HepG2 (cell line): ENCODE measurements around the gene ZXDC. TPM values are rescaled to one million over a fixed set of nuclear protein-coding genes. Genes with fewer than 3 reads are reported as not detected.

Experiments used
- ADNP ChIP-seq: sonication (generic); formaldehyde crosslinking; IDR thresholded peaks from 2 replicates; pipeline ENCODE4 v1.4.0; 2020; ENCODE audit warnings: missing genetic modification reagents
- DMAP1 ChIP-seq: IDR thresholded peaks from 2 replicates; pipeline ENCODE4 v1.6.1; 2016
- GATAD2A ChIP-seq: IDR thresholded peaks from 2 replicates; pipeline ENCODE4 v1.6.1; 2016
- GTF3A ChIP-seq: sonication (generic); formaldehyde crosslinking; conservative IDR thresholded peaks from 2 replicates; pipeline ENCODE4 v1.4.0; 2020; ENCODE audit warnings: mild to moderate bottlenecking, missing genetic modification reagents
- HNF4A ChIP-seq: sonication (generic); formaldehyde crosslinking; IDR thresholded peaks from 2 replicates; pipeline ENCODE4 v1.4.0; 2020; ENCODE audit warnings: missing genetic modification reagents
- JUNB ChIP-seq: sonication (generic); formaldehyde crosslinking; IDR thresholded peaks from 2 replicates; pipeline ENCODE4 v1.8.0; 2022; ENCODE audit warnings: missing genetic modification reagents, mild to moderate bottlenecking, borderline replicate concordance
- MED1 ChIP-seq: sonication (generic); formaldehyde crosslinking; IDR thresholded peaks from 2 replicates; pipeline ENCODE4 v1.4.0; 2020; ENCODE audit warnings: missing genetic modification reagents
- POLR2AphosphoS2 ChIP-seq: IDR thresholded peaks from 2 replicates; pipeline ENCODE4 v1.6.1; 2011; ENCODE audit warnings: low read depth, low read length, improper control_type of control experiment
- RAD21 ChIP-seq: fragments of 450-650 bp; formaldehyde crosslinking; IDR thresholded peaks from 2 replicates; pipeline ENCODE4 v1.5.0; 2020; ENCODE audit warnings: mild to moderate bottlenecking
- SMC3 ChIP-seq: IDR thresholded peaks from 2 replicates; pipeline ENCODE4 v1.6.1; 2011; ENCODE audit warnings: low read length, improper control_type of control experiment
- ZFP41 ChIP-seq: sonication (generic); formaldehyde crosslinking; IDR thresholded peaks from 2 replicates; pipeline ENCODE4 v1.4.0; 2020; ENCODE audit warnings: mild to moderate bottlenecking, missing genetic modification reagents, borderline replicate concordance
- ZFY ChIP-seq: sonication (generic); formaldehyde crosslinking; IDR thresholded peaks from 2 replicates; pipeline ENCODE4 v1.4.0; 2020; ENCODE audit warnings: missing genetic modification reagents
- ZNF256 ChIP-seq: sonication (generic); formaldehyde crosslinking; conservative IDR thresholded peaks from 2 replicates; pipeline ENCODE4 v1.4.0; 2020; ENCODE audit warnings: missing genetic modification reagents
- ZNF383 ChIP-seq: sonication (generic); formaldehyde crosslinking; IDR thresholded peaks from 2 replicates; pipeline ENCODE4 v1.4.0; 2020; ENCODE audit warnings: missing genetic modification reagents, mild to moderate bottlenecking, borderline replicate concordance
- ZNF572 ChIP-seq: sonication (generic); formaldehyde crosslinking; IDR thresholded peaks from 2 replicates; pipeline ENCODE4 v1.5.1; 2020; ENCODE audit warnings: mild to moderate bottlenecking, missing genetic modification reagents
- ZNF879 ChIP-seq: sonication (generic); formaldehyde crosslinking; IDR thresholded peaks from 2 replicates; pipeline ENCODE4 v1.8.1; 2023; ENCODE audit warnings: missing genetic modification reagents
- ZNF891 ChIP-seq: sonication (generic); formaldehyde crosslinking; IDR thresholded peaks from 2 replicates; pipeline ENCODE4 v1.5.0; 2020; ENCODE audit warnings: mild to moderate bottlenecking, missing genetic modification reagents
- ZSCAN9 ChIP-seq: IDR thresholded peaks from 2 replicates; pipeline ENCODE4 v1.6.1; 2016; ENCODE audit warnings: borderline replicate concordance
- polyA plus RNA-seq, 8 experiments: library from polyadenylated mRNA; depleted of rRNA in 3 of 8; stranded (reverse) in 7 of 8; unstranded in 1 of 8; fragments of >200 nt; fragmentation: Illumina TruSeq in 4 of 8; extraction: Trizol in 4 of 8; gene quantifications; 2 replicates each; pipeline versions ENCODE4 v1.2.1 to v1.2.3, GENCODE V29; 2011 to 2016; ENCODE audit warnings: low read depth in 4 of 8, missing spikeins in 1 of 8, mixed read lengths in 1 of 8; ENCODE audit not compliant: insufficient read depth in 1 of 8
- total RNA-seq, 5 experiments: library from RNA; depleted of rRNA; stranded (reverse); fragments of >200 nt; fragmentation: Illumina TruSeq; extraction: Trizol; gene quantifications; 2 replicates each; pipeline ENCODE4 v1.2.3, GENCODE V29; 2016; ENCODE audit warnings: low read depth in 1 of 5
- TF ChIP-seq, protein P1 (sequence below): fragments of 450-650 bp; IDR thresholded peaks from 2 replicates; pipeline ENCODE4 v1.6.1; 2016
- TF ChIP-seq, protein P2 (sequence below): sonication (generic); formaldehyde crosslinking; IDR thresholded peaks from 2 replicates; pipeline ENCODE4 v1.5.0; 2020; ENCODE audit warnings: missing genetic modification reagents
- TF ChIP-seq, protein P3 (sequence below): sonication (generic); formaldehyde crosslinking; conservative IDR thresholded peaks from 2 replicates; pipeline ENCODE4 v1.4.0; 2020; ENCODE audit warnings: mild to moderate bottlenecking, missing genetic modification reagents, moderate library complexity

ZXDC gene
- total and polyA plus RNA-seq, 2 of the 13 experiments (the other 11 are each of a cell fraction or from before 2014, with no cell fraction given) = 17.6 to 21.2 TPM

DNA sequence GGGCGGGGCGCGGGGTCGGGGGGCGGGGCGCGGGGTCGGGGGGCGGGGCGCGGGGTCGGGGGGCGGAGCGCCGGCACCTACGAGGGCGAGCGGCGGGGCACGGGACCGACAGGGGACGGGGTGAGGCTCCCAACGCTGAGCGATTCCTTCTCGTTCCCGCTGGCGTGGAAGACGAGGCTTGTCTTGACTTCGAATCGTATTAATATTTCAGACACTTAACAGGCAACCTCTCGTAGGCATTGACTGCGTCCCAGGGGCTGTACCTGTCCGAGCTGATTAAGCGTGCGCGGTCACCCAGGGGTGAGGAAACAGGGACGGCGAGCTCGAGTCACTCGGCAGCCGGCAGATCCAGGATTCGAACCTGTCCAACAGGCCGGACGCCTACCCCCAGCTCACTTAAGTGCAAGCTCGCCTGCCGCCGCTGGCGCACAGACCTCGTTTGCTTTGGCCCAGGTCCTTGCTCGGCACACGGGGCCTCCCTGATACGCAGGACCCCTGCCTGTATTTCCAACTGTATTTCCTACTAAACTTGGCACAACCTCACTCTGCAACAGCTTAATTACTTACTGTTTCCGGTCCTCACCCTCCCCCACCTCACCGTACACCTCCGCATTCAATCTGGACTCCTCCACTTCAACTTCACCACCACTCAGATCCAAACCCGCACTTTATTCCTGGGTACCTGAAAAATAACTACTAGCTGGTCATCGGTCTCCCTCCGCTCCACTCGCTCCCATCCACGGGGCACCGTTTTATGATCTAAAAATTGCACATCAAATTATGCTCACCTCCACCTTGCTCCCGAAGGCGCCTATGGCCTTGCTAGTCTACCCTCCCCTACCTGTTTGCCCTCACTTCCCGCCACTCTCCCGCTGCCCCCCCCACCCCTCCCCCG lies 722 bp upstream of the ZXDC start (continued):
- TF ChIP-seq HNF4A (CRISPR knock-in tag) (no peak), MED1 (CRISPR knock-in tag) (peak; percentile 21; the same call in 1 of the 2 replicates), ZFP41 (no peak; the same call in 1 of the 2 replicates), ZNF891 (CRISPR knock-in tag) (no peak), ZNF879 (no peak), ZNF256 (CRISPR knock-in tag) (no peak), GATAD2A (CRISPR knock-in tag) (no peak), ZNF572 (CRISPR knock-in tag) (0 out of 2 replicates have a peak, but pooled peaks have one; percentile 68), ZFY (peak; percentile 48; the same call in 1 of the 2 replicates), ZSCAN9 (CRISPR knock-in tag) (no peak), POLR2AphosphoS2 (no peak), SMC3 (no peak), ADNP (CRISPR knock-in tag) (no peak), ZNF383 (CRISPR knock-in tag) (no peak), GTF3A (no peak), JUNB (CRISPR knock-in tag) (no peak), DMAP1 (CRISPR knock-in tag) (peak; percentile 39), RAD21 (0 out of 2 replicates have a peak, but pooled peaks have one; percentile 22)
- TF ChIP-seq, protein P1, sequence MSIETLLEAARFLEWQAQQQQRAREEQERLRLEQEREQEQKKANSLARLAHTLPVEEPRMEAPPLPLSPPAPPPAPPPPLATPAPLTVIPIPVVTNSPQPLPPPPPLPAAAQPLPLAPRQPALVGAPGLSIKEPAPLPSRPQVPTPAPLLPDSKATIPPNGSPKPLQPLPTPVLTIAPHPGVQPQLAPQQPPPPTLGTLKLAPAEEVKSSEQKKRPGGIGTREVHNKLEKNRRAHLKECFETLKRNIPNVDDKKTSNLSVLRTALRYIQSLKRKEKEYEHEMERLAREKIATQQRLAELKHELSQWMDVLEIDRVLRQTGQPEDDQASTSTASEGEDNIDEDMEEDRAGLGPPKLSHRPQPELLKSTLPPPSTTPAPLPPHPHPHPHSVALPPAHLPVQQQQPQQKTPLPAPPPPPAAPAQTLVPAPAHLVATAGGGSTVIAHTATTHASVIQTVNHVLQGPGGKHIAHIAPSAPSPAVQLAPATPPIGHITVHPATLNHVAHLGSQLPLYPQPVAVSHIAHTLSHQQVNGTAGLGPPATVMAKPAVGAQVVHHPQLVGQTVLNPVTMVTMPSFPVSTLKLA = no peak
- TF ChIP-seq, protein P2, sequence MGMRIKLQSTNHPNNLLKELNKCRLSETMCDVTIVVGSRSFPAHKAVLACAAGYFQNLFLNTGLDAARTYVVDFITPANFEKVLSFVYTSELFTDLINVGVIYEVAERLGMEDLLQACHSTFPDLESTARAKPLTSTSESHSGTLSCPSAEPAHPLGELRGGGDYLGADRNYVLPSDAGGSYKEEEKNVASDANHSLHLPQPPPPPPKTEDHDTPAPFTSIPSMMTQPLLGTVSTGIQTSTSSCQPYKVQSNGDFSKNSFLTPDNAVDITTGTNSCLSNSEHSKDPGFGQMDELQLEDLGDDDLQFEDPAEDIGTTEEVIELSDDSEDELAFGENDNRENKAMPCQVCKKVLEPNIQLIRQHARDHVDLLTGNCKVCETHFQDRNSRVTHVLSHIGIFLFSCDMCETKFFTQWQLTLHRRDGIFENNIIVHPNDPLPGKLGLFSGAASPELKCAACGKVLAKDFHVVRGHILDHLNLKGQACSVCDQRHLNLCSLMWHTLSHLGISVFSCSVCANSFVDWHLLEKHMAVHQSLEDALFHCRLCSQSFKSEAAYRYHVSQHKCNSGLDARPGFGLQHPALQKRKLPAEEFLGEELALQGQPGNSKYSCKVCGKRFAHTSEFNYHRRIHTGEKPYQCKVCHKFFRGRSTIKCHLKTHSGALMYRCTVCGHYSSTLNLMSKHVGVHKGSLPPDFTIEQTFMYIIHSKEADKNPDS (CRISPR knock-in tag) = no peak
- TF ChIP-seq, protein P3, sequence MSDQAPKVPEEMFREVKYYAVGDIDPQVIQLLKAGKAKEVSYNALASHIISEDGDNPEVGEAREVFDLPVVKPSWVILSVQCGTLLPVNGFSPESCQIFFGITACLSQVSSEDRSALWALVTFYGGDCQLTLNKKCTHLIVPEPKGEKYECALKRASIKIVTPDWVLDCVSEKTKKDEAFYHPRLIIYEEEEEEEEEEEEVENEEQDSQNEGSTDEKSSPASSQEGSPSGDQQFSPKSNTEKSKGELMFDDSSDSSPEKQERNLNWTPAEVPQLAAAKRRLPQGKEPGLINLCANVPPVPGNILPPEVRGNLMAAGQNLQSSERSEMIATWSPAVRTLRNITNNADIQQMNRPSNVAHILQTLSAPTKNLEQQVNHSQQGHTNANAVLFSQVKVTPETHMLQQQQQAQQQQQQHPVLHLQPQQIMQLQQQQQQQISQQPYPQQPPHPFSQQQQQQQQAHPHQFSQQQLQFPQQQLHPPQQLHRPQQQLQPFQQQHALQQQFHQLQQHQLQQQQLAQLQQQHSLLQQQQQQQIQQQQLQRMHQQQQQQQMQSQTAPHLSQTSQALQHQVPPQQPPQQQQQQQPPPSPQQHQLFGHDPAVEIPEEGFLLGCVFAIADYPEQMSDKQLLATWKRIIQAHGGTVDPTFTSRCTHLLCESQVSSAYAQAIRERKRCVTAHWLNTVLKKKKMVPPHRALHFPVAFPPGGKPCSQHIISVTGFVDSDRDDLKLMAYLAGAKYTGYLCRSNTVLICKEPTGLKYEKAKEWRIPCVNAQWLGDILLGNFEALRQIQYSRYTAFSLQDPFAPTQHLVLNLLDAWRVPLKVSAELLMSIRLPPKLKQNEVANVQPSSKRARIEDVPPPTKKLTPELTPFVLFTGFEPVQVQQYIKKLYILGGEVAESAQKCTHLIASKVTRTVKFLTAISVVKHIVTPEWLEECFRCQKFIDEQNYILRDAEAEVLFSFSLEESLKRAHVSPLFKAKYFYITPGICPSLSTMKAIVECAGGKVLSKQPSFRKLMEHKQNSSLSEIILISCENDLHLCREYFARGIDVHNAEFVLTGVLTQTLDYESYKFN (CRISPR knock-in tag) = 0 out of 2 replicates have a peak, but pooled peaks have one; percentile 28
